GM19372 (cell line): ENCODE results near the gene FBXO17.
A peak's percentile ranks its signal among the peaks of the same experiment; 100 is the strongest.

Experiments
- ATAC-seq: cut with Tn5 transposase; IDR thresholded peaks from one replicate; pipeline ENCODE4 v1.9.1; 2021; ENCODE audit warnings: mild to moderate bottlenecking, low read depth, moderate library complexity; ENCODE audit not compliant: unreplicated experiment

Gene FBXO17

GRCh38 chr19:38918526-38918925 is 57.0 kb downstream of the FBXO17 start:
- no peak for ATAC-seq

GRCh38 chr19:38917921-38918491 is 57.5 kb downstream of the FBXO17 start:
- ATAC-seq: no peak

GRCh38 chr19:38917516-38917915 is 58.0 kb downstream of the FBXO17 start:
- no peak for ATAC-seq

GRCh38 chr19:38915329-38916321 is 59.9 kb downstream of the FBXO17 start:
- ATAC-seq: no peak

GRCh38 chr19:38913958-38914357 is 61.6 kb downstream of the FBXO17 start:
- ATAC-seq: no peak

- no peak for ATAC-seq
Measured at GRCh38 chr19:38912600-38913514, 62.7 kb downstream of the FBXO17 start.

- no peak for ATAC-seq
Measured at GRCh38 chr19:38911388-38912001, 64.0 kb downstream of the FBXO17 start.

GRCh38 chr19:38910488-38910887 is 65.1 kb downstream of the FBXO17 start:
- ATAC-seq: no peak

- no peak for ATAC-seq
Measured at GRCh38 chr19:38908911-38909310, 66.6 kb downstream of the FBXO17 start.

- ATAC-seq: no peak
Measured at GRCh38 chr19:38907670-38908069, 67.9 kb downstream of the FBXO17 start.

- ATAC-seq: no peak
Measured at GRCh38 chr19:38907227-38907626, 68.3 kb downstream of the FBXO17 start.

GRCh38 chr19:38905620-38906019 is 69.9 kb downstream of the FBXO17 start:
- ATAC-seq: no peak

GRCh38 chr19:38904581-38905539 is 70.7 kb downstream of the FBXO17 start:
- ATAC-seq: no peak

- no peak for ATAC-seq
Measured at GRCh38 chr19:38901683-38902082, 73.9 kb downstream of the FBXO17 start.

GRCh38 chr19:38900743-38901190 is 74.8 kb downstream of the FBXO17 start:
- no peak for ATAC-seq

GRCh38 chr19:38900202-38900629 is 75.3 kb downstream of the FBXO17 start:
- ATAC-seq: no peak

- peak; percentile 88 for ATAC-seq
Measured at GRCh38 chr19:38899447-38900201, 75.9 kb downstream of the FBXO17 start, which contains the start of the genes NFKBIB and SIRT2. Gene NFKBIB (plus strand): TSS chr19:38899969. CDS start chr19:38900033, 64 bp downstream. Gene SIRT2 (minus strand): TSS chr19:38899618. CDS start chr19:38899521, 97 bp downstream.

GRCh38 chr19:38898788-38899446 is 76.6 kb downstream of the FBXO17 start:
- ATAC-seq: no peak
